Measurements from ENCODE around the gene SLC37A4.
A peak's percentile ranks its signal among the peaks of the same experiment; 100 is the strongest.

- TF ChIP-seq CTCF (IDR thresholded peaks at IDR 0.05; ENCODE audit: low read depth, low read length) (peak; percentile 19), MAX (IDR thresholded peaks at IDR 0.05; ENCODE audit: low read depth, low read length) (peak; percentile 78), POLR2A (IDR thresholded peaks at IDR 0.05; ENCODE audit: extremely low read depth, insufficient read length) (no peak)
Observed at GRCh38 chr11:119057000-119057769, 26.5 kb upstream of the SLC37A4 start, which contains the start of gene HYOU1.
